ENCODE data around the gene FOXN1. TPM values are rescaled to one million over a fixed set of nuclear protein-coding genes. Genes with fewer than 3 reads are reported as not detected.
"Not testable (repeated sequence)": the region's sequence is repeated elsewhere in the genome, so short reads cannot be mapped to it uniquely, and the experiment has no call there.

FOXN1 gene
- total RNA-seq (not detected), polyA plus RNA-seq (ENCODE audit: insufficient read depth in 1 of 8, insufficient read length in 8 of 8, low replicate concordance in 1 of 8) (1 to 10 TPM in 1 of 8 donors, under 1 TPM in 2, not detected in 5; 0.04 to 2.1 (median 0.07) TPM)
- long read RNA-seq, donor 1: 0 reads
- long read RNA-seq, donor 2: 0 reads
- long read RNA-seq, donor 3: 0 reads
- long read RNA-seq, donor 4: 0 reads
- long read RNA-seq, donor 5: 0 reads
- long read RNA-seq, donor 6: 0 reads
- long read RNA-seq, donor 7: 0 reads
- long read RNA-seq, donor 8: 0 reads
- long read RNA-seq, donor 9: 0 reads
- long read RNA-seq, donor 10: 0 reads
- long read RNA-seq, donor 11: 0 reads

GRCh38 chr17:28505986-28506665 is at the start of gene FOXN1:
Gene FOXN1, plus strand, starts transcription at chr17:28506348. Its CDS starts 17,622 bp downstream, at chr17:28523970.
- H3K36me3 ChIP-seq (ENCODE audit: control insufficient read depth, insufficient read depth, low read length): no peaks in the 10 kb centered on the region
- no peak within 1 kb of the TSS for H3K4me3 ChIP-seq (ENCODE audit: low read length)
- H3K9me3 ChIP-seq (replicated peaks; ENCODE audit: control insufficient read depth, low read depth, low read length): no peaks in the 10 kb centered on the region
- no peak within 1 kb of the TSS for H3K27ac ChIP-seq (ENCODE audit: low read length)
- no peaks in the 10 kb centered on the region for H3K4me1 ChIP-seq (ENCODE audit: control insufficient read depth, insufficient read depth, low read length)
- H3K27me3 ChIP-seq (ENCODE audit: control insufficient read depth, insufficient read depth, low read length): peaks cover 44% of the 10 kb centered on the region
- 60% methylated on average over 13 of the region's 28 CpGs for WGBS (ENCODE audit: insufficient coverage)
- no peak for DNase-seq

- no peaks in the 10 kb centered on the region for H3K4me1 ChIP-seq (ENCODE audit: control insufficient read depth, insufficient read depth, low read length)
- DNase-seq: no peak
- H3K4me3 ChIP-seq (ENCODE audit: low read length): no peak overlapping the region
- 80% methylated on average over 3 of the region's 6 CpGs for WGBS (ENCODE audit: insufficient coverage)
- no peak overlapping the region for H3K27ac ChIP-seq (ENCODE audit: low read length)
- H3K27me3 ChIP-seq (ENCODE audit: control insufficient read depth, insufficient read depth, low read length): no peaks in the 10 kb centered on the region
- H3K9me3 ChIP-seq (replicated peaks; ENCODE audit: control insufficient read depth, low read depth, low read length): peaks cover 2% of the 10 kb centered on the region
- H3K36me3 ChIP-seq (ENCODE audit: control insufficient read depth, insufficient read depth, low read length): no peaks in the 10 kb centered on the region
Measured at GRCh38 chr17:28457890-28458289, 48.3 kb upstream of the FOXN1 start.

- H3K36me3 ChIP-seq (ENCODE audit: control insufficient read depth, insufficient read depth, low read length); DNase-seq; H3K9me3 ChIP-seq (replicated peaks; ENCODE audit: control insufficient read depth, low read depth, low read length); H3K27ac ChIP-seq (ENCODE audit: low read length); H3K4me1 ChIP-seq (ENCODE audit: control insufficient read depth, insufficient read depth, low read length); H3K27me3 ChIP-seq (ENCODE audit: control insufficient read depth, insufficient read depth, low read length); H3K4me3 ChIP-seq (ENCODE audit: low read length): not testable (repeated sequence)
- WGBS (ENCODE audit: insufficient coverage): no CpG with 5 or more reads among the region's 32 CpGs
Measured at GRCh38 chr17:28458881-28459280, 47.3 kb upstream of the FOXN1 start.

GRCh38 chr17:28460901-28461300 is 45.2 kb upstream of the FOXN1 start:
- DNase-seq: no peak
- H3K9me3 ChIP-seq (replicated peaks; ENCODE audit: control insufficient read depth, low read depth, low read length): peaks cover 2% of the 10 kb centered on the region
- 84% methylated on average over 7 of the region's 10 CpGs for WGBS (ENCODE audit: insufficient coverage)
- H3K27me3 ChIP-seq (ENCODE audit: control insufficient read depth, insufficient read depth, low read length): no peaks in the 10 kb centered on the region
- no peaks in the 10 kb centered on the region for H3K36me3 ChIP-seq (ENCODE audit: control insufficient read depth, insufficient read depth, low read length)
- no peak overlapping the region for H3K4me3 ChIP-seq (ENCODE audit: low read length)
- no peaks in the 10 kb centered on the region for H3K4me1 ChIP-seq (ENCODE audit: control insufficient read depth, insufficient read depth, low read length)
- no peak overlapping the region for H3K27ac ChIP-seq (ENCODE audit: low read length)

GRCh38 chr17:28466001-28466400 is 40.1 kb upstream of the FOXN1 start:
- Histone ChIP-seq H3K27me3 (ENCODE audit: control insufficient read depth, insufficient read depth, low read length) (peaks cover 5% of the 10 kb centered on the region), H3K9me3 (replicated peaks; ENCODE audit: control insufficient read depth, low read depth, low read length) (no peaks in the 10 kb centered on the region), H3K4me1 (ENCODE audit: control insufficient read depth, insufficient read depth, low read length) (no peaks in the 10 kb centered on the region), H3K4me3 (ENCODE audit: low read length) (no peak overlapping the region), H3K36me3 (ENCODE audit: control insufficient read depth, insufficient read depth, low read length) (no peaks in the 10 kb centered on the region), H3K27ac (ENCODE audit: low read length) (no peak overlapping the region)
- DNase-seq: no peak
- WGBS (ENCODE audit: insufficient coverage): 38% methylated on average over 1 of the region's 9 CpGs

GRCh38 chr17:28466521-28467048 is 39.6 kb upstream of the FOXN1 start:
- no peaks in the 10 kb centered on the region for H3K9me3 ChIP-seq (replicated peaks; ENCODE audit: control insufficient read depth, low read depth, low read length)

GRCh38 chr17:28467456-28468025 is 38.6 kb upstream of the FOXN1 start:
- 79% methylated on average over 12 of the region's 17 CpGs for WGBS (ENCODE audit: insufficient coverage)
- peaks cover 5% of the 10 kb centered on the region for H3K27me3 ChIP-seq (ENCODE audit: control insufficient read depth, insufficient read depth, low read length)
- H3K4me1 ChIP-seq (ENCODE audit: control insufficient read depth, insufficient read depth, low read length): no peaks in the 10 kb centered on the region
- H3K36me3 ChIP-seq (ENCODE audit: control insufficient read depth, insufficient read depth, low read length): no peaks in the 10 kb centered on the region
- H3K4me3 ChIP-seq (ENCODE audit: low read length): no peak overlapping the region
- no peak overlapping the region for H3K27ac ChIP-seq (ENCODE audit: low read length)
- no peak for DNase-seq
- no peaks in the 10 kb centered on the region for H3K9me3 ChIP-seq (replicated peaks; ENCODE audit: control insufficient read depth, low read depth, low read length)

More at GRCh38 chr17:28466521-28467048, 39.6 kb upstream of the FOXN1 start:
- DNase-seq: no peak
- Histone ChIP-seq H3K4me3 (ENCODE audit: low read length) (no peak overlapping the region), H3K4me1 (ENCODE audit: control insufficient read depth, insufficient read depth, low read length) (no peaks in the 10 kb centered on the region), H3K27me3 (ENCODE audit: control insufficient read depth, insufficient read depth, low read length) (peaks cover 5% of the 10 kb centered on the region), H3K27ac (ENCODE audit: low read length) (no peak overlapping the region), H3K36me3 (ENCODE audit: control insufficient read depth, insufficient read depth, low read length) (no peaks in the 10 kb centered on the region)
- 39% methylated on average over 2 of the region's 5 CpGs for whole genome bisulfite sequencing (ENCODE audit: insufficient coverage)

- H3K27me3 ChIP-seq (ENCODE audit: control insufficient read depth, insufficient read depth, low read length): not testable (repeated sequence)
Measured at GRCh38 chr17:28468033-28468735, 38.0 kb upstream of the FOXN1 start.

GRCh38 chr17:28468781-28469180 is 37.4 kb upstream of the FOXN1 start:
- Histone ChIP-seq H3K27ac (ENCODE audit: low read length) (no peak overlapping the region), H3K9me3 (replicated peaks; ENCODE audit: control insufficient read depth, low read depth, low read length) (no peaks in the 10 kb centered on the region), H3K4me1 (ENCODE audit: control insufficient read depth, insufficient read depth, low read length) (no peaks in the 10 kb centered on the region), H3K4me3 (ENCODE audit: low read length) (no peak overlapping the region), H3K27me3 (ENCODE audit: control insufficient read depth, insufficient read depth, low read length) (peaks cover 5% of the 10 kb centered on the region), H3K36me3 (ENCODE audit: control insufficient read depth, insufficient read depth, low read length) (no peaks in the 10 kb centered on the region)
- no peak for DNase-seq

More at GRCh38 chr17:28468033-28468735, 38.0 kb upstream of the FOXN1 start:
- H3K36me3 ChIP-seq (ENCODE audit: control insufficient read depth, insufficient read depth, low read length); H3K27ac ChIP-seq (ENCODE audit: low read length); DNase-seq; H3K4me1 ChIP-seq (ENCODE audit: control insufficient read depth, insufficient read depth, low read length); H3K4me3 ChIP-seq (ENCODE audit: low read length); H3K9me3 ChIP-seq (replicated peaks; ENCODE audit: control insufficient read depth, low read depth, low read length): not testable (repeated sequence)
- 79% methylated on average over 8 of the region's 20 CpGs for WGBS (ENCODE audit: insufficient coverage)

- Histone ChIP-seq H3K4me3 (ENCODE audit: low read length) (no peak overlapping the region), H3K27ac (ENCODE audit: low read length) (no peak overlapping the region), H3K4me1 (ENCODE audit: control insufficient read depth, insufficient read depth, low read length) (no peaks in the 10 kb centered on the region), H3K27me3 (ENCODE audit: control insufficient read depth, insufficient read depth, low read length) (peaks cover 5% of the 10 kb centered on the region), H3K36me3 (ENCODE audit: control insufficient read depth, insufficient read depth, low read length) (no peaks in the 10 kb centered on the region), H3K9me3 (replicated peaks; ENCODE audit: control insufficient read depth, low read depth, low read length) (no peaks in the 10 kb centered on the region)
- no peak for DNase-seq
- 84% methylated on average over 7 of the region's 8 CpGs for WGBS (ENCODE audit: insufficient coverage)
Measured at GRCh38 chr17:28469376-28469775, 36.8 kb upstream of the FOXN1 start.
